ENCODE data around the gene SUGP2. TPM values are rescaled to one million over a fixed set of nuclear protein-coding genes. Genes with fewer than 3 reads are reported as not detected.
A peak's percentile ranks its signal among the peaks of the same experiment; 100 is the strongest.

SUGP2 gene
- total and polyA plus RNA-seq, 9 donors: 27.0 to 81.9 (median 53.7) TPM

DNA sequence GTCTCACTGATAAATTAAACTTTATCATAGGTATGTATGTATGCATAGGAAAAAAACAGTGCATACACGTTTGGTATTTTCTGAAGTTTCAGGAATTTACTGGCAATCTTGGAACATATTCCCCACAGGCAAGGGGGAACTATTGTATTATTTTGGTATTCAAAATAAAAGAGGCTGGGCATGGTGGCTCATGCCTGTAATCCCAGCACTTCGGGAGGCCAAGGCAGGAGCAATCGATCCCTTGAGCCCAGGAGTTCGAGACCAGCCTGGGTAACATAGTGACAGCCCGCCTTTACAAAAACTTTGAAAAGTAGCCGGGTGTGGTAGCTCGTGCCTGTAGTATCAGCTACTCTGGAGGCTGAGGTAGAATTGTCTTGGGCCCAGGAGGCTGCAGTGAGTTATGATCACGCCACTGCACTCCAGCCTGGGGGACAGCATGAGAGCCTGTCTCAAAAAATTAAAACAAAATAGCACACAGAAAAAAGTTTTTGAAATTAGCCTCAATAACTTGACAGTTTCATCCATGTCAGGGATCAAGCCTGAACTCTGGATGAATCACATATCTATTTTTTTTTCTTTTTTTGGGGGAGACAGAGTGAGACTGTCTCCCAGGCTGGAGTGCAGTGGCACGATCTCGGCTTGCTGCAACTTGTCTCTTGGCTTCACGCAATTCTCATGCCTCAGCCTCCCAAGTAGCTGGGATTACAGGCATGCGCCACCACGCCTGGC is 63.2 kb downstream of the SUGP2 start:
- Histone ChIP-seq H3K4me1 (ENCODE audit: insufficient read depth) (peaks cover 5% of the 10 kb centered on the region), H3K9me3 (no peaks in the 10 kb centered on the region), H3K27me3 (no peaks in the 10 kb centered on the region), H3K4me3 (no peak overlapping the region), H3K27ac (no peak overlapping the region), H3K36me3 (no peaks in the 10 kb centered on the region)
- TF ChIP-seq EP300 (IDR thresholded peaks at IDR 0.05) (no peak), POLR2A (IDR thresholded peaks at IDR 0.05) (no peak)
- TF ChIP-seq, protein P1, sequence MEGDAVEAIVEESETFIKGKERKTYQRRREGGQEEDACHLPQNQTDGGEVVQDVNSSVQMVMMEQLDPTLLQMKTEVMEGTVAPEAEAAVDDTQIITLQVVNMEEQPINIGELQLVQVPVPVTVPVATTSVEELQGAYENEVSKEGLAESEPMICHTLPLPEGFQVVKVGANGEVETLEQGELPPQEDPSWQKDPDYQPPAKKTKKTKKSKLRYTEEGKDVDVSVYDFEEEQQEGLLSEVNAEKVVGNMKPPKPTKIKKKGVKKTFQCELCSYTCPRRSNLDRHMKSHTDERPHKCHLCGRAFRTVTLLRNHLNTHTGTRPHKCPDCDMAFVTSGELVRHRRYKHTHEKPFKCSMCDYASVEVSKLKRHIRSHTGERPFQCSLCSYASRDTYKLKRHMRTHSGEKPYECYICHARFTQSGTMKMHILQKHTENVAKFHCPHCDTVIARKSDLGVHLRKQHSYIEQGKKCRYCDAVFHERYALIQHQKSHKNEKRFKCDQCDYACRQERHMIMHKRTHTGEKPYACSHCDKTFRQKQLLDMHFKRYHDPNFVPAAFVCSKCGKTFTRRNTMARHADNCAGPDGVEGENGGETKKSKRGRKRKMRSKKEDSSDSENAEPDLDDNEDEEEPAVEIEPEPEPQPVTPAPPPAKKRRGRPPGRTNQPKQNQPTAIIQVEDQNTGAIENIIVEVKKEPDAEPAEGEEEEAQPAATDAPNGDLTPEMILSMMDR (IDR thresholded peaks at IDR 0.05): no peak
- intact Hi-C loops (cut with DNase I): no loop called here
- WGBS, 3 donors: 72 to 81% (median 76%) methylated on average over 13 of the region's 13 CpGs
- DNase-seq: no peak

DNA sequence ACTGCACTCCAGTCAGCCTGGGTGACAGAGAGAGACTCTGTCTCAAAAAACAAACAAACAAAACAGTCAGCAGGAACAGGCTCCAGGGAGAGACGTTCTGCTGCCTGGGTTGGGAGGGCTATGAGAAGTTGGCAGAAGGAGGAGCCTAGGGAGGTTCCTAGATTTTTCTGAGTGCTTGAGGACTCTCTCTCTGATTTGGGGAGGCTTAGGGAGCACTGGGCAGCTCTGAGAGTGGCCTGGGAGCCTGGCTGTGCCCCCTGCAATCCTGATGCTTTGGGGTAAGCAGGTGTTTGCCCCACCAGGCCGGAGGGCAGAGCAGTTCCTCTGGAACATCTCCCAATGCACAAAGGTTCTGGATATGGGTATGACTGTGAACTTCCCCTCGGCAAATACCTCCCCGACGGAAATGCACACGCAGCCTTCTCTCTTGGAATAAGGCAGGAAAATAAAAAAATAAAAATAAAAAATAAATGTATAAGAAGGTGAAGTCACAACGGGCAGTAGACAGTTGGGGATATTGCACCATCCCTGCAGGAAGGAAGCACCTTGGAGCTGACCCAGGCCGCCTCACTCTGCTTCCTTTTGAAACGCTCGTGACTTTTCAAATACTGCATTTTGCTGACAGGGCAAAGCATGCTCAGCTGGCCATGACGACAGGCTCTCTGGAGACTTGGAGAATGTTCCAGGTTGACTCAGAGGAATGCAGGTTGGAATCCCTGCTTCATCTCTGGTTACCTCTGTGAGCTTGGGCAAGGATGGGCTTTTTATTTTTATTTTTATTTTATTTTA is 65.8 kb downstream of the SUGP2 start:
- no peaks in the 10 kb centered on the region for H3K27me3 ChIP-seq
- 36 to 53% (median 44%) methylated on average over 11 of the region's 11 CpGs for WGBS, 3 donors
- H3K4me3 ChIP-seq: no peak overlapping the region
- H3K4me1 ChIP-seq (ENCODE audit: insufficient read depth): peaks cover 2% of the 10 kb centered on the region
- no peak for TF ChIP-seq POLR2A (IDR thresholded peaks at IDR 0.05)
- TF ChIP-seq EP300 (IDR thresholded peaks at IDR 0.05): no peak
- TF ChIP-seq, protein P1 (IDR thresholded peaks at IDR 0.05): no peak
- no peak overlapping the region for H3K27ac ChIP-seq
- DNase-seq: peak in 1 of 5 donors; percentile 53
- intact Hi-C loops (cut with DNase I): no loop called here
- H3K36me3 ChIP-seq: no peaks in the 10 kb centered on the region
- H3K9me3 ChIP-seq: no peaks in the 10 kb centered on the region

DNA sequence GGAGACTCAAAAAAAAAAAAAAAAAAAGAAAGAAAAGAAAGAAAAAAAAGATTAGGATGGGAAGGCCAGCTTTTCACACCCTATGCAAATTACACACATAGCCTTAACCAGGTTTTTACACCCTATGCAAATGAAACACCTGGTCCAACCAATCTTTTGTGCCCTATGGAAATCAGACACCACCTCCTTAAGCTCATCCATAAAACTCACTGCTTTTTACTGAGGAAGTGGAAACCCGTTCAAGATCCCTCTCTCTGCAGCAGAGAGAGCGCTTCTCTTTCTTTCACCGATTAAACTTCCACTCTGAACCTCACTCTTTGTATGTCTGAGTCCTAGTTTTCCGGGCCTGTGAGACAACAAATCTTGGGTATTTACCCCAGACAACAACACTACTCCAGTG is 67.0 kb downstream of the SUGP2 start:
- Histone ChIP-seq H3K27ac (no peak overlapping the region), H3K36me3 (no peaks in the 10 kb centered on the region), H3K27me3 (no peaks in the 10 kb centered on the region), H3K4me1 (ENCODE audit: insufficient read depth) (no peaks in the 10 kb centered on the region), H3K9me3 (no peaks in the 10 kb centered on the region), H3K4me3 (no peak overlapping the region)
- no peak for DNase-seq
- intact Hi-C loops (cut with DNase I): no loop called here
- TF ChIP-seq POLR2A (IDR thresholded peaks at IDR 0.05): no peak
- TF ChIP-seq, protein P1 (IDR thresholded peaks at IDR 0.05): no peak
- TF ChIP-seq EP300 (IDR thresholded peaks at IDR 0.05): no peak
- WGBS, 3 donors: 40 to 69% (median 50%) methylated on average over 4 of the region's 4 CpGs

DNA sequence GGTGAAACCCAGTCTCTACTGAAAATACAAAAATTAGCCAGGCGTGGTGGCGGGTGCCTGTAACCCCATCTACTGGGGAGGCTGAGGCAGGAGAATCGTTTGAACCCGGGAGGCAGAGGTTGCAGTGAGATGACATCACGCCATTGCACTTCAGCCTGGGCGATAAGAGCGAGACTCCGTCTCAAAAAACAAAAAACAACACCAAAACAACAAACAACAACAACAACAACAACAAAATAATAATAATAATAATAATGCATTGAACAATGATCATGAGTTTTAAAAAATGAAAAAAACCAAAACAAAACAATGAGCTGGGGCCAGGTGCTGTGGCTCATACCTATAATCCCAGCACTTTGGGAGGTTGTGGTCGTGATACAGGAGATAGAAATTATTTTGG is 69.2 kb downstream of the SUGP2 start:
- no peak for DNase-seq
- no peaks in the 10 kb centered on the region for H3K4me1 ChIP-seq (ENCODE audit: insufficient read depth)
- intact Hi-C loops (cut with DNase I): no loop called here
- 88 to 90% (median 89%) methylated on average over 9 of the region's 9 CpGs for WGBS, 3 donors
- no peak overlapping the region for H3K27ac ChIP-seq
- TF ChIP-seq, protein P1 (IDR thresholded peaks at IDR 0.05): no peak
- TF ChIP-seq POLR2A (IDR thresholded peaks at IDR 0.05): no peak
- no peak overlapping the region for H3K4me3 ChIP-seq
- no peaks in the 10 kb centered on the region for H3K27me3 ChIP-seq
- no peaks in the 10 kb centered on the region for H3K9me3 ChIP-seq
- H3K36me3 ChIP-seq: no peaks in the 10 kb centered on the region
